HG02970 (cell line): ENCODE results near the gene PRKG1.

Source experiments
- ATAC-seq: cut with Tn5 transposase; IDR thresholded peaks from one replicate; pipeline ENCODE4 v1.9.1; 2021; ENCODE audit warnings: mild to moderate bottlenecking, moderate library complexity, moderate number of reproducible peaks; ENCODE audit not compliant: unreplicated experiment, low FRiP score

PRKG1 gene

DNA sequence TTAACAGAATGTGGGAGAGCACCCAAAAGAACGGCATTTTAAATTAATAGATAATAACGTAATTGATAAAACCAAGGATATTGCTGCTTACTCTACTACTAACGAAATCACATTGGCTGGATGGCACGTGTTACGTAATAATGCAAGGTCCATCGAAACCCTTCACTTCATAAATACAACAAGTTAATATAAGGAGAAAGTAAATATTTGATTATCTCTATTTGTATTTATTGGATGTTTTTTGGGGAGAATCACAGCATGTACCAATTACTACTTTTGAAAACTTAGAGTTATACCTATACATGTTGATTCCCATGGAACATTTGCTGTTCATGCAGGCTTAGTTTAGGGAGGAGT lies 1.6 kb downstream of the PRKG1 start:
- ATAC-seq, result no peak

DNA sequence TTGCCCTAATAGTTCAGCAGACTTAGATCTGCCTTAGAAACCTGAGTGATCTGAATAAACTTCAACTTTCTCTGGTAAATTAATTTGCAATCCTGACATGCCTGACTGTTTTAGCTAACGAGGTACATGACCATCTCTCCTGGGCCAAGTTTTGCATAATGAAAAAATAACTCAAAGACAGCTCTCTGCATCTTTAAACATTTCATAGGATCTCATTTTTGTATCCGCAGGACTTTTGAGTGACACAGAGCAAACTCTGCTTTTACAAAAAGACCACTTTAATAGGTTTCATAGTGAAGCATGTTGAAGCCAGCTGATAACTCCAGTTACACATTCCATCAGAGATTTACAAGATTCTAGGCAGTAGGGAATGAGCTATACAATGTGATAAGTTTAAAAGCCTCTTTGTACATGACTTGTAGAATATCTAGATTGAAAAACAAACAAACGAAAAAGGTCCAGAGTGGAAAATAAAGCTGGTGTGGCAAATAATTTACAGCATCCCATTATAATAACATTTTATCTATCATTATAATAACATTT lies 2.1 kb downstream of the PRKG1 start:
- no peak for ATAC-seq

GRCh38 chr10:51077074-51077473 lies 2.8 kb downstream of the PRKG1 start:
- ATAC-seq, result no peak

DNA sequence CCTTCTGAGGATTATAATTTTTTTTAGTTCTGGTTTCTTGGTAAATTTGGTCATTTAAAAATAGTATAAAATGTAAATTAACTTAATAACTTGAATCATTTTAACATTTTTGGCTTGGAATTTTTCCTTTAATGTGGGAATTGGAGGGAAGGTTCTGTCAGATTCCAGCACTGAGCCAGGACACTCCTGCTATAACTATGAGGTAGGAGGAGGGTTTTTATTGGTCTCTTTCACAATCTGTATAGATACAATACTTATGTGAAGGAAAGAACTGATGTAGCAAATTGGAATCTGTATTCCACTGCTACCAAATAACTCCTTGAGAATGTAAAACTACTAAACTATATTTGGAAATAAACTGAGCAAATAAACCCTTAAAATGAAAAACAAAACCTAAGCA lies 3.2 kb downstream of the PRKG1 start:
- no peak for ATAC-seq

GRCh38 chr10:51079331-51079730 lies 5.0 kb downstream of the PRKG1 start:
- ATAC-seq, result no peak

GRCh38 chr10:51079766-51080165 lies 5.5 kb downstream of the PRKG1 start:
- ATAC-seq, result no peak

GRCh38 chr10:51080311-51081006 lies 6.2 kb downstream of the PRKG1 start:
- ATAC-seq, result no peak

- no peak for ATAC-seq
Measured at GRCh38 chr10:51082857-51083256, 8.6 kb downstream of the PRKG1 start.

- no peak for ATAC-seq
Measured at GRCh38 chr10:51083356-51083853, 9.1 kb downstream of the PRKG1 start.

- no peak for ATAC-seq
Measured at GRCh38 chr10:51085204-51085603, 10.9 kb downstream of the PRKG1 start.

DNA sequence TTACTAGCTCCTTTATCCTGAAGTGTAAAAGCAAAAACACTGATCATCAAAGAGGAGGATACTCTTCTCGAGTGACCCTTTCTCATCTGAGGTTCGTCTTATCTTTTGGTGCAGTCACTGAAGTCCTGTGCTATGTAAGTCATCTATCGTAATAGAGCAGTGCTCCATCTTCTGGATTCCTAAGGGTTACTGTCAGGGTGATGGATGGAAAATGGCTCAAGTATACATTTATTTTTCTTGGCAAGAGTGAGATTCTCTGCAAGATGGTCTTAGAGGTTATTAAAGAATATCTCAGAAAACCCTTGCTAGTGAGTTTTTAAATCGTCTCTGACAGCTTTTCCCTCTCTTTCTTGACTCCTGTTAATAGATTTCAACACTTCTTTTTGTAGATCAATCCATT lies 12.4 kb downstream of the PRKG1 start:
- no peak for ATAC-seq

DNA sequence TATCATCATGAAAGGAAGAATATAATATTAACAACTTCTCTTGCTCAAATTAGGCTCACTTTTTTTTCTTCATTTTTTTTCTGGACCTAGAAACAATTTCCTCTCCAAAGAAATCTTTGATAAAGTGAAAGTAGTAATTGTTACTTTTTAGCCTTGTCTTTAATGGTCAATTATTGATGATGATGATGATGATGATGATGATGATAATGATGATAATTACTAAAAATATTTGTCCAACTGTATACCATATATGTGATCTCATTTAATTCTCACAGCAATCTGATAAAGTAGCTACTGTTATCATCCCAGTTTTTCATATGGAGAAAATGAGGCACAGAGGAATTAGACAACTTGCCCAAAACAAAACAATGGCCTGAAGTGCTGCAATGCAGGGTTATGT lies 12.8 kb downstream of the PRKG1 start:
- ATAC-seq, result no peak

DNA sequence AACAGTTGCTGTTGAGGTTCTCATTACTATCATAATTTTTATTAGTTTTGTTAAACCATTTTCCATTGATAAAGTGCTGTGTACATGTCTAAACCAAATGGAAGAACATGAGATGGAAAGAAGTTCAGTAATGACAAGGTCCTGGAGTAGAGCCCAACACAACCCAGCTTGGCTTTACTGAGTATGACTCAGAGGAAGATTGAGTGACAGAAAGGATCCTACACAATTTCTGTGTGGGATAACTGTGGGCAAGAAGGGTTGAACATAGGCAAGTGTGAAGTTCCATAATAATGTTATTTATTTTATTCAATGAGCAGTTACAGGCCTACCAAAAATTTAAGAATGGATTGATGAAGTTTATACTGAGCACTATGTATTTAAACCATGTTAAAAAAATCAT lies 15.9 kb downstream of the PRKG1 start:
- no peak for ATAC-seq

DNA sequence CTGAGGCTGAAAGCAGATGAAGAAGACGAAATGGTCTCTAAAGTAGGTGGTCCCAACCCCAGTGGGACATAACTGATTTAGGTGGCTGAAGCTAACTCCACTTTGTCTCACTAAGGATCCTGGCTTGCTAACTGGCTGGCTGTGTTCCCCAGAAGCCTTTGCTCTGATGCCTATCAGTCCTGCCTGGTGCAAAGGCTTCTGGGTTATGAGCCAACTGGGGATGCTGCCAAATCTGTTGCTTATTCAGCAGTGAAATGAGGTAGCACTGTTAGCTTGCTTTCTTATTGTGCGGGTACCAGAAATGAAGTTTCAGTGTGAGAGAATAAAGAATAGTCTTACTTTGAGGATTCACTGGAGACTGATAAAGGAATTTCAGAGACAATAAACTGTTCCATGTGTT lies 18.1 kb downstream of the PRKG1 start:
- ATAC-seq, result no peak

GRCh38 chr10:51095444-51095843 lies 21.2 kb downstream of the PRKG1 start:
- ATAC-seq, result no peak

- ATAC-seq, result no peak
Measured at GRCh38 chr10:51097546-51097945, 23.3 kb downstream of the PRKG1 start.

DNA sequence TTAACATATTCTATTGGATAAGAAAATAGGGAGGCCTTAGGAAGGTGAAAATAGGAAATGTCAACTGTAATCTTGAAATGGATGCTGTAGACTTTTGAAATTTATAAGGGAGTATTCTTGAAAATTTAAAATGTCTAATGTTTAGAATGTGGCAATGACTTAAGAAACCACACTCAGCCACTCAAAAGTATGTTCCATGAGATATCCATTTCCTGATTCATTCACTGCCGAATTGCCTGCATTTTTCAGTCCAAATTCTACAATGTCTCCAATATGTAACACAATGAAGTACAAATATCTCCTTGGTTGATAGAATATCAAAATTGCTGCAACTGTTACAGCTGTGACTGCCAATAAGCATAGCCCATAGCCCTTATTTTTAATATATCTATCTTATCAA lies 25.9 kb downstream of the PRKG1 start:
- no peak for ATAC-seq

GRCh38 chr10:51103554-51104217 lies 29.4 kb downstream of the PRKG1 start:
- ATAC-seq, result no peak

GRCh38 chr10:51106311-51106945 lies 32.1 kb downstream of the PRKG1 start:
- no peak for ATAC-seq

GRCh38 chr10:51108406-51108805 lies 34.1 kb downstream of the PRKG1 start:
- no peak for ATAC-seq

DNA sequence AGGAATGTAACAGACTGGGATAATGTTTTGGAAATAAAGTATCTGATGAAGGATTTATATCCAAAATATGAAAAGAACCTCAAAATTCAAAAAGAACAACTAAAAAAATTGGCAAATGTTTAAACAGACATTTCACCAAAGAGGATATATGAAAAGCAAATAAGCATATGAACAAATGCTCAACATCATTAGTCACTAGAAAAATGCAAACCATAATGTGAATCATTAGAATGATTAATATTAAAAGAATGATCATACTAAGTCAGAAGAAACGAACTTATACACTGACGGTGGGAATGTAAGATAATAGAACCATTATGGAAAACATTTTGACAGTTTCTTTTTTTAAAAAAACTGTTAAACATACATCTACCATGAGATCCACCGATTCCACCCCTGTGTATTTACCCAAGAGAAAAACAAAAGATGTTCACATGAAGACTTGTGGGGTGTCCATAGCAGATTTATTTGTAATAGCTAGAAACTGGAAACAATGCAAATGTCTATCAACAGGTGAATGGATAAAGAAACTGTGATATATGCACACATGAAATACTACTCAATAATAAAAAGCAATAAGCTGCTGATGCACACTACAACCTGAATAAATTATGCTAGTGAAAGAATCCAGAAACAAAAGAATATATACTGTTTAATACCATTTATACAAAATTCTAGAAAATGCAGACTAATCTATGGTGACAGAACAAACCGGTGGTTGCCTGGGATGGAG lies 35.7 kb downstream of the PRKG1 start:
- ATAC-seq, result no peak
